GM12891 (cell line): ENCODE data around the gene BICD1.

Experiments used
- POLR2A ChIP-seq: IDR thresholded peaks from 2 replicates; pipeline ENCODE4 v1.6.1; 2011; ENCODE audit warnings: low read depth, low read length, control low read depth
- POLR2AphosphoS5 ChIP-seq: IDR thresholded peaks from 2 replicates; pipeline ENCODE4 v1.6.1; 2011; ENCODE audit warnings: low read depth, low read length, control low read depth
- TAF1 ChIP-seq: IDR thresholded peaks from 2 replicates; pipeline ENCODE4 v1.6.1; 2011; ENCODE audit warnings: low read depth, low read length, control low read depth

GRCh38 chr12:32312049-32312670 is 205.5 kb downstream of the BICD1 start:
- no peak for TF ChIP-seq POLR2A
- no peak for TF ChIP-seq POLR2AphosphoS5
- no peak for TF ChIP-seq TAF1
